ENCODE results near the gene BRSK2.

GRCh38 chr11:1403078-1403620 lies 13.4 kb downstream of the BRSK2 start:
- TF ChIP-seq CTCF (IDR thresholded peaks at IDR 0.05) (no peak), POLR2AphosphoS5 (IDR thresholded peaks at IDR 0.05) (no peak)

Measured in breast epithelium (tissue), 3 donors.